ENCODE results near the gene RSAD1.
"Not testable (repeated sequence)": the region's sequence is repeated elsewhere in the genome, so short reads cannot be mapped to it uniquely, and the experiment has no call there.

RSAD1 gene

DNA sequence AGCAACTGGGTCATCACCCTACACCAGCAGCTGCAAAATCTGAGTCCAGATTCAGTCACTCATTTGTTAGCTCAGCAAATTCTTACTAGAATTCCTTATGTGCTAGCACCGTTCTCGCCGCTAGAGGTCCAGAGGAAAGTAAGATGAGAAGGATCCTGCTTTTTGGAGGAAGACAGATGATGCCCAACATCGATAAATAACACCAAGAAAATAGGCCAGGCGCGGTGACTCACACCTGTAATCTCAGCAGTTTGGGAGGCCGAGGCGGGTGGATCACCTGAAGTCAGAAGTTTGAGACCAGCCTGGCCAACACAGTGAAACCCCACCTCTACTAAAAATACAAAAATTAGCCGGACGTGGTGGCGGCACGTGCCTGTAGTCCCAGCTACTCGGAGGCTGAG lies 5.9 kb upstream of the RSAD1 start:
- not testable (repeated sequence) for DNase-seq

DNA sequence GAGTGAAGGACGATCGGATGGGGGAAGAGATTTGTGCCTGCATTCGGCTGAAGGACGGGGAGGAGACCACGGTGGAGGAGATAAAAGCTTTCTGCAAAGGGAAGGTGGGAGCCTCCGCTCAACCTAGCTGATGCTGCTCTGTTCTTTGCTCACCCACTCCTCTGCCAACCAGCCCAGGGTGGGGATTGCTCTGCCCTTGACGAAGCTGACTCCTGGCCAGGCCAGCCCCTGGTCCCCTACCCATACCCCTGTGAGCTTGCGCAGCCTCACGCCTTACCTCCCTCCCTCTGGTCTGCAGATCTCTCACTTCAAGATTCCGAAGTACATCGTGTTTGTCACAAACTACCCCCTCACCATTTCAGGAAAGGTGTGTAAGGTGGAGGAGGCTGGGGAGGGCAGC lies 4.8 kb upstream of the RSAD1 start:
- DNase-seq, result no peak

DNA sequence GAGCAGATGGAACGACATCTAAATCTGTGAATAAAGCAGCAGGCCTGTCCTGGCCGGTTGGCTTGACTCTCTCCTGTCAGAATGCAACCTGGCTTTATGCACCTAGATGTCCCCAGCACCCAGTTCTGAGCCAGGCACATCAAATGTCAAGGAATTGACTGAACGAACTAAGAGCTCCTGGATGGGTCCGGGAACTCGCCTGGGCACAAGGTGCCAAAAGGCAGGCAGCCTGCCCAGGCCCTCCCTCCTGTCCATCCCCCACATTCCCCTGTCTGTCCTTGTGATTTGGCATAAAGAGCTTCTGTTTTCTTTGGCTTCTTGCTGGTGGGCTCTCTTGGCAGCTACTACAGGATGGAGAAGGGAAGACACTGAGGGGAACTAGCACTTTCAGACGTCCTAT lies 4.1 kb upstream of the RSAD1 start:
- DNase-seq, result no peak

DNA sequence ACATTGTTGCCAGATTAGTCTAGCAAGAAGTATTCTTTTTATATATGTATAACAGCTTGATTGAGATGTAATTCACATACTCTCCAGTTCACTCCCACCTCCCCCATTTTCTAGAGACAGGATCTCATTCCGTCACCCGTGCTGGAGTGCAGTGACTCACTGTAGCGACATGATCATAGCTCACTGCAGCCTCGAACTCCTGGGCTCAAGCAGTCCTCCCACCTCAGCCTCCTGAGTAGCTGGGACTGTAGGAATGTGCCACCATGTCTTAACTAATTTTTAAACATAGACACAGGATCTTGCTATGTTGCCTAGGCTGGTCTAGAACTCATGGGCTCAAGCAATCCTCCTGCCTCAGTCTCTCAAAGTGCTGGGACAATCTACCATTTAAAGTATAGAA lies 3.3 kb upstream of the RSAD1 start:
- no peak for DNase-seq

DNA sequence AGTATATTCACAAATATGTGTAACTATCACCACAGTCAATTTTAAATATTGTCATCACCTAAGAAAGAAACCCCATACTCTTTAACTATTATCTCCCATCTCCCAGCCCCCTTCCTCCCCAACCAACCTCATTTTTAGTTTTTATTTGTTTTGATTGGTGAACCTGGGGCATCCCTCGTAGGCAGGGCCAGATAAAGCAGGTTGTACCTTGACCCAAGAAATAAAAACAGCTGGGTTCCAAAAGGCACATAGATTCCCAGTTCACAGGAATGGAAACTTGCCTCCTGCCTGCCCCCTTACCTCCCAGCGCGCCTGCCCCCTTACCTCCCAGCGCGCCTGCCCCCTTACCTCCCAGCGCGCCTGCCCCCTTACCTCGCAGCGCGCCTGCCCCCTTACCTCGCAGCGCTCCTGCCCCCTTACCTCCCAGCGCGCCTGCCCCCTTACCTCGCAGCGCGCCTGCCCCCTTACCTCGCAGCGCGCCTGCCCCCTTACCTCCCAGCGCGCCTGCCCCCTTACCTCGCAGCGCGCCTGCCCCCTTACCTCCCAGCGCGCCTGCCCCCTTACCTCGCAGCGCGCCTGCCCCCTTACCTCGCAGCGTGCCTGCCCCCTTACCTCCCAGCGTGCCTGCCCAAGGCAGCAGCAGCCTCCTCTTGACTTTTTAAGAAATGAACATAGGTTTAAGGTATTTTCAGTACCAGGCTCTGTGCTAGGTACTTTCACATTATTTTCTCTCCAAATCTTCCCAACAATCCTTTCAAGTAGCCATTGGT lies 2.7 kb upstream of the RSAD1 start:
- DNase-seq, result not testable (repeated sequence)

DNA sequence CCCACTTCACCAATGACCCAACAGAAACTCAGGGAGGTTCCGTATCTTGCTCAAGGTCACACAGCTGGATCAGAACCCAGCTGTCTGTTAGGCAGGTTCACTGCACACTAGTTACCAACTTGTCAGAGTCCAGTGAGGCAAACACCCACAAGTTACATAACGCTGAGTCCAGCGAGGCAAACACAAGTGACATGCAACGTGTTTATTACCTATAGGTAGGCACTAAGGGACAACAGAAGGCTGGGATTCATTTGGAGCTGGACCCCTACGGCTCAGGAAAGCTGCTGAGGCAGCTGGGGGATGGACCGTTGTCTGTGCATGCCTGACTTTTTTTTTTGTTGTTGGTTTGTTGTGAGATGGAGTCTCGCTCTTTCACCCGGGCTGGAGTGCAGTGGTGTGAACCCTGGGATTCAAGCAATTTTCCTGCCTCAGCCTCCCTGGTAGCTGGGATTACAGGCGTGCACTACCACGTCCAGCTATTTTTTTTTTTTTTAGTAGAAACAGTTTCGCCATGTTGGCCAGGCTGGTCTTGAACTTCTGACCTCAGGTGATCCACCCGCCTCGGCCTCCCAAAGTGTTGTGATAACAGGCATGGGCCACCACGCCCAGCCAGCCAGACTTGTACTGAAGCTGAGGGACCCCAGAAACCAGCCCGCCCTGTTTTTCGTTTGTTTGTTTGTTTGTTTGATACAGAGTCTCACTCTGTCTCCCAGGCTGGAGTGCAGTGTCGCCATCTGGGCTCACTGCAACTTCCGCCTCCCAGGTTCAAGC lies 1.9 kb upstream of the RSAD1 start:
- peak in 1 of 14 donors; percentile 60 for DNase-seq

DNA sequence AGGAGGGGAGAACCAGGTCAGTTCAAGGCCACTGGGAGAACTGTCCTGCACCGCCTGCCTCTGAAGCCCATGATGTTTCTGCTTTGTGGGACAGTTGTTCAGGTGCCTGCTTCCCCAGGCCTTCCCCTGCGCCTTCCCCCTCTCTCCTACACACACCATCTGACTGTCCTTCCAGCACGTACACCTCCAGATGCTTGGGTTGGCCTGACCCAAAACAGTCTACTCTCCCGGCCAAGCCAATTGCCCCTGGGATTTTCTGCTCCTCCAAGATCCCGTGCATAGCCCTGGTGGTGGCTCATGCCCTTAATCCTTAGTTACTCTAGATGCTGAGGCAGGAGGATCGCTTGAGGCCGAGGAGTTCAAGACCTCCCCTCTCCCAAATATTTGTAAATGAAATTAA lies 684 bp upstream of the RSAD1 start:
- DNase-seq, result no peak

DNA sequence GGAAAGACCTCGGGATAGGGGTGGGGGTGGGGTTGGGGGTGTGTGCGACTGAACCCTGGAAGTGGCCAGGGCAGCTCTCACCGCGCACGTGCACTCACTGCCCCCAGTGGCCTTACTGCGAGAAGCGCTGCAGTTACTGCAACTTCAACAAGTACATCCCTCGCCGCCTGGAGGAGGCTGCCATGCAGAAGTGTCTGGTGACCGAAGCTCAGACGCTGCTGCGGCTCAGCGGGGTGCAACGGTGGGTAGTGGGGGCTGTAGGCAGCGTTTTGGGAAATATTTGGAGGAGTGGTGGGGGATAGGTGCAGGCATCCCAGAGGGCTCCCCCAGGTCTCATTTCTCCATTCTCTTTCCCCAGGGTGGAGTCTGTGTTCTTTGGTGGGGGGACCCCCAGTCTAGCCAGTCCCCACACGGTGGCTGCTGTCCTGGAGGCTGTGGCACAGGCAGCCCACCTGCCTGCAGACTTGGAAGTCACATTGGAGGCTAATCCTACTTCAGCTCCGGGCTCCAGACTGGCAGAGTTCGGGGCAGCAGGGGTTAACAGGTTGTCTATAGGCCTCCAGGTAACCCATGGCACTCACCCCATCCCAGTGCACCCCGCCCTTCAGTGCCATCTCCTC lies 972 bp downstream of the RSAD1 start:
- DNase-seq, result peak in 10 of 14 donors; percentile 5 to 47 (median 22)

DNA sequence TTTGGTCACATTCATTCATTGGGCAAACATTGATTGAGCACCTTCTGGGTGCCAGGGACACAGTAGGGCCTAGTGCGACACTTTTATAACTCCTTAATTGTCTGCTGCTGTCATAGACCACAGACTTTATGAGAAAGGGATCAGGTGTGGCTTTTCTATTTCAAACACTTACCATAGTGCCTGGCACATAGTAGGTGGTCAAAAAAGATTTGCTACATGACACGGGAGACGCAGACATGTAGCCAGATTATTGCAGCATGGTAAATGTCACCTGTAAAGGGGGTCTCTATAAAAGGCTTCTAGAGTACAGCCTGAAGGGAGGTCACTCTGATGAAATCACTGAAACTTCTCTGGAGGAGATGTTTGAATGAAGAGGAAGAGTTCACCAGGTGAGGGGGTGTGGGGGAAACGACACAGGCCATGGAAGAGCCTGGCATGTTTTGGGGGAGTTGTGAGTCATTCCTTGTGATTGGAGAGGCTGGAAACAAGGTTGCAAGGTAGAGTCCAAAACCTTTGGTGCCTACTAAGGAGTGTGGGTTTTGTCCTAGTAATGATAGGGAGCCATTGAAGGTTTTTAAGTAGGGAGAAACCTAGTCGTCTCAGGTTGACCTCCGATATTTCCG lies 1.6 kb downstream of the RSAD1 start:
- DNase-seq, result no peak

DNA sequence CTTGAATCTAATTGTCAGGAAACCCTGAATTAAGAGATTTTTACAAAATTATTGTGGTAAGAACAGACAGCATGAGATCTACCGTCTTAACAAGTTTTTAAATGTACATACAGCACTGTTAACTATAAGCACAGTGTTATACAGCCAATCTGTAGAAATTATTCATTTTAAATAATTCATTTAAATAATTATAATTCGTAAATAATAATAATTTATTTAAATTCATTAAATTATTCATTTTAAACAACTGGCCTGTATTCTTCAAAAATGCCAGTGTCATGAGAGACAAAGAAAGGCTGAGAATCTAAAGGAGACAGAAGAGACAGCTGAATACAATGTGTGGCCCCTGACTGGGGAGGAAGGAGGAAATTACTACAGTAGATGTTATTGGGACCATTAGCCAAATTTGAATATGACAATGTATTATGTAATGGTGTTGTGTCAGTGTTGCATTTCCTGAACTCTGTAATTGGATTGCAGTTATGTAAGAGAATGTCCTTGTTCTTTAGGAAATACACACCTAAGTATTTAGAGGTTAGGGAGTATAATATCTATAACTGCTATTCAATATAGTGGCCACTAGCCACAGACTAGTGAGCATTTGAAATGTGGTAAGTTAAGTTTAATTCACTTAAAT lies 2.3 kb downstream of the RSAD1 start:
- no peak for DNase-seq

DNA sequence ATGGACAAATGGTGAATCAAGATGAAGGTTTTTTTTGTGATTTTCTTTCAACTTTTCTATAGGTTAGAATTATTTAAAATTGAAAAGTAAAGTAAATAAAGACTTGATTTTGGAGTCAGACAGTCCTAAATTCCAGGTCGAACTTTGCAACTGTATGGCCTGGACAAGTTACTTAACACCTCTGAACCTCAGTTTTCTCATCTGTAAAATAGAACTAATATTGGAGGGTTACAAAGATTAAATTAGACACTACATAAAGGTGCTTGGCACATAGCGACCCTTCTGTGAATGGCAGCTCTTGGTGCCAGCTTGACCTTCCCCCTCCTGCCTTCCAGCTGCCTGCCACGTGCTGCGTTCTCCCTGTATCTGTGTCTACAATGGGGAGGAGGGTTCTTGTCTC lies 3.0 kb downstream of the RSAD1 start:
- DNase-seq, result no peak

DNA sequence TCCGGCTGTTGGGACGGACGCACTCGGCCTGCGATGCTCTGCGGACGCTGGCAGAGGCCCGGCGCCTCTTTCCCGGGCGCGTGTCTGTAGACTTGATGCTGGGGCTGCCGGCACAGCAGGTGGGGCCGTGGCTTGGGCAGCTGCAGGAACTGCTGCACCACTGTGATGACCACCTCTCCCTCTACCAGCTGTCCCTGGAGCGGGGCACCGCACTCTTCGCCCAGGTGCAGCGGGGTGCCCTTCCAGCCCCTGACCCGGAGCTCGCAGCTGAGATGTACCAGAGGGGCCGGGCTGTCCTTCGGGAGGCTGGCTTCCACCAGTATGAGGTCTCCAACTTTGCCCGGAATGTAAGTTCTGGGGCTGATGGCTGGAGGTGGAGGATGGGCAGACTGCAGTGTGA lies 3.5 kb downstream of the RSAD1 start:
- DNase-seq, result no peak

DNA sequence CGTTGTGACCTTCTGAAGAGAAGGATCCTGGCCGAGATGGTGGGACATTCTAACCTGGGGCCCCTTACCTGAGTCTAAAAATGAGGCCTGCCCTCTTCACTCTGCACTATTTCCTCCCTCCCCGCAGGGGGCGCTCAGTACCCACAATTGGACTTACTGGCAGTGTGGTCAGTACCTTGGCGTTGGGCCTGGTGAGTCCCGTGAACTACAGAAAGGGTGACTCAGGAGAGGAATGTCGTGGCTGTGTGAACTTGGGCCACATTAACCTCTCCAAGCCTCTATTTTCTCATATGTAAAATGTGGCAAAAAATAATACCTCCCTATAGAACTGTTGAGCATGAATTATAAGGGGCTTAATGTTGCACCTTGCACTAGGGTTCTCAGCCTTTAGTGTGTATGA lies 3.9 kb downstream of the RSAD1 start:
- DNase-seq, result peak; percentile 17 to 93 (median 80)

DNA sequence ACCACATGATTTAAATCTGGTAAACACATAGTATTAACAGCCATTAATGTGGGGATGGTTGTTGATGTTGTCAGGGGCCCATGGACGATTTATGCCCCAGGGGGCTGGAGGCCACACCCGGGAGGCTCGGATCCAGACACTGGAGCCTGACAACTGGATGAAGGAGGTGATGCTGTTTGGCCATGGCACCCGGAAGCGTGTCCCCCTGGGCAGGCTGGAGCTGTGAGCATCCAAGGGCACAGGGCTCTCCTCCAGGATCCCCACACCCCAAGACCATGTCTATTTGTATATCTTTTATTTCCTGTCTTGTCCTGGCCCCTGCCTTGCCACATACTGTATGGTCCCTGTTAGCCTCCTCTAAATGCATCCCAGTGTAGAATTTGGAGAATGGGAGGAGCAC lies 4.6 kb downstream of the RSAD1 start:
- DNase-seq, result no peak

DNA sequence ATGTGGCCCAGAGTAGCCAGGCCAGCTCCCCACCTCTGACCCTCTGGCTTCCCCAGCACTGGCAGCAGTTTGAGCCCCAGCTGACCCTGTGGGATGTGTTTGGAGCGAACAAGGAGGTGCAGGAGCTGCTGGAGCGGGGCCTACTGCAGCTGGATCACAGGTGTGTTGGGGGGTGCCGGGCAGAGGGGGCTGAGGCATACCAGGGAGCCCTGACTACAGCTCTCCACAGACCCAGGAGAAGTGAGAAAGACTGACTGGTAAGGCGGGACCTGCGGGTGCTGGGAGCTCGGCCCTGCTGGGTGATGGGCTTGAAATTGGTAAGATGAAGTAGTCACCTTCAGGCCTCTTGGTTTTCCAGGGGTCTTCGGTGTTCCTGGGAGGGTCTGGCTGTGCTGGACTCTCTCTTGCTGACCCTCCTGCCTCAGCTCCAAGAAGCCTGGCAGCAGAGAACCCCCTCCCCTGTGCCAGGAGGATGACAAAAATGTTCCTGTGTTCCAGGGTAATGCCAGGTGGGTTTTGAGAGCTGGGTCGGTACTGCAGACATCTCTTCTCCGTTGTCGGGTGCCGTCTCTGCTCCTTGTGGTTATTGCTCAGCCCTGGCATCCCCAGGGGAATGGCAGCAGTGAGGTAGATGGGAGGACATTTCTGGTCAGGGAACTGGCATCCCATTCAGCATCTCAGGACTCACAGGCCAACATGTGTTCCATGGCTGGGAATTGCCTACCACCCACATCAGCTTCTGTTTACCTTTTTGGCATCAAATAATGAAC lies 5.9 kb downstream of the RSAD1 start:
- DNase-seq, result no peak

DNA sequence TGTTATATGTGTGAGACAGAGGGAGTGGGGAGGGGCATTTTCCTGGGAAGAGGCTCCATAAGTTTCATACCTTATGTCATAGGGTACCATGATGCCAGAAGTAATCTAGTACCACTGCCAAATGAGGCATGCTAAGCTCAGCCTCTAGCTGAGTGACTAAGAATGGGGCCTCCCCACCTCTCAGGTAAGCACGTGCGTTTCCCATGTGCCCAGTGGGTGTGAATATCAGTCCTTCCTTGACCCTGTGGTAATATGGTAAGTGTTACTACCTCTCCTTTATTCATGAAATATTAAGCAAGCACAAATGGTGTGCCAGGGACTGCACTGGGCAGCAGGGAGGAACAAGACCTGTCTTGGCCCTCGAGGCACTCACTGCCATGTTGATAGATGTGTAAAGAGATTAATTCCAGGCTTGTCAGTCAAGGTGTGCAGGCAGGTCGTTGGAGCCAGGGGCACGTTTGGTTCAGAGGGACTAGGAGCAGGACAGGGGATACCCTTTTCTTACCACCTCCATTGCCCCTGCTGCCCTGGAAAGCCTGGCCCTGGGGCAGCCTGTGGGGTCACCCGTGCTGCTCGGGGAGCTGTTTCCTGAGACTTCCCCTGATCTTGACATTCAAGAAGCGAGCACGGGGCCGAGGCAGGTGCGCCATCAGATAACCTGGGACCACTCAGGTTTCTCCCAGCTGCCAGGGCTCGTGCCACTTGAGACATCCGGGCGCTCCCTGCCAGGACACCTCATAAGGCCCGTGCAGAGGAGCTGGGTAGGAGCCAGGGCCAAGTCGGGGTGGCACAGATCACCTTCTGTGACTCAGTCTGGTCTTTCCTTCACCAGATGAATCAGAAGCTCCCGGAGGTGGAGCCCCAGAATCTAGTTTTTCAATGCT lies 8.8 kb downstream of the RSAD1 start:
- no peak for DNase-seq

DNA sequence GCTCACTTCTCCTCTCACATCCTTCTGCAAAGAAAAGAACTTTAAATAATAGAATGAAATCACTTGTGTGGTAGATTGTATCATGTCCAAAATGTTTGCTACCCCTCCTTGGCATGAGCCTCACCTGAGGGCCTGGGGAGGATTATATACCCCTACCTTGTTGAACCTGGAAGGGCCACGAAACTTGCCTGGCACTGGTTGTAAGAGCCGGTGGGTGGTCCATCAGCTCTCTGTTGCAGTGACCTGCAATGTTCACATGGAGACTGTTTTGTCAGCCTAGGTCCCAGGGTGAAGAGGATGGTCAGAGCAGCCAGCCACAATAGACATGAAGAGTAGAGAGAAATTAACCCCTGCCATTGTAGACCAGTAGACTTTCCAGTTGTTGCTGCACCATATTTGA lies 10.2 kb downstream of the RSAD1 start:
- DNase-seq, result no peak

DNA sequence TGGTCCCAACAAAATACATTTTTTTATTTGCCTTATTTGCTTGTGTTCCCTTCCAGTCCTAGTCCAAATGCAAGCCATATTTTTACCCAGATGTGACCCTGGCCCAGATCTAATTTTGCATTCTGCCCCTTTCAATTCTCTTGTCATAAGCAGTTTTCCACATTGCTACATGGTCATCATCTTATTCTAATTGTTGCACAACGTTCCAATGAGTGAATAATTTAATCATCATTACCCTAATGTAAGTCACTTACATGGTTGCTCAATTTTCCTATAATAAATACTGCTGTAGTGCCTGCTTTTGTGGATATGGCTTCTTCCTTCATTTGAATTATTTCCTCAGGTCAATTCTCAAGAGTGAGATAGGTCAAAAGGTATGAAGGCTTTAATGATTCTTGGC lies 12.8 kb downstream of the RSAD1 start:
- no peak for DNase-seq

DNA sequence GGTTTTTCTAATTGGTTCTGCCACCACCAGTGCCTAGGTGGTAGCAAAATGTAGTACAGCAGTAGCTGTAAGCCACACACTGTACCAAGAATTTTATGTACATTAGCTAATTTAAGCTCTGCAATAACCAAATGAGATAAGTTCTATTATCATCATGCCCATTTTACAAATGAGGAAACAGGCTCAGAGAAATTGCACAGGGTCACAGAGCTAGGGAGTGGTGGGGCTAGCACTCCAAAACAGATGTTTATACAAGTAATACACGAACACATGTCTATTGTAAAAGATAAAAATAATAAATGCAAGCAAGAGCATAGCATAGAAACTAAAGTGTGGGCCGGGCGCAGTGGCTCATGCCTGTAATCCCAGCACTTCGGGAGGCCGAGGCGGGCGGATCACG lies 13.6 kb downstream of the RSAD1 start:
- DNase-seq, result no peak

DNA sequence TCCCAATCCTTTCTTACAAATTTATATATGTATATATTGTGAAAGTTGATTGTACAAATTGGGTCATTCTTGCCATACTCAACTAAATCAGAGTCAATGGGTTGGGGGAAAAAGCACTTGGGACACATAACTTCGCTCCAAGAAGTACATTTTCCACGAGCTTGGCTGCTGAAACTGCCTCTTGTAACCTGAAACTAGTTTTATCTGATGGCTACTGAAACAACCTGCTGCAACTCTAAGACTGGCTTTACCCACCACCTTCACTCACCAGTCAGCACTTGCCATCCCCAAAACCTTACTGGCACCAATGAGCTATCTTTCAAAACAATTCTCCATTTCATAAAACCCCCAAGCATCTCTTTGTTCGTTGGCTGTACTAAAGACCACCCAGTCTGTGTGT lies 15.1 kb downstream of the RSAD1 start:
- DNase-seq, result no peak

All from C1 segment of cervical spinal cord (tissue), 14 donors.